Nucleus accumbens (tissue), 56 donors: ENCODE results near the gene RSKR.

ENCODE experiments used
- DNase-seq, 56 donors: peaks; one replicate each; lab custom pipeline; 2025; lab: John Stamatoyannopoulos, UW

The RSKR gene

GRCh38 chr17:28579526-28579925 lies 34.5 kb downstream of the RSKR start:
- no peak for DNase-seq

DNA sequence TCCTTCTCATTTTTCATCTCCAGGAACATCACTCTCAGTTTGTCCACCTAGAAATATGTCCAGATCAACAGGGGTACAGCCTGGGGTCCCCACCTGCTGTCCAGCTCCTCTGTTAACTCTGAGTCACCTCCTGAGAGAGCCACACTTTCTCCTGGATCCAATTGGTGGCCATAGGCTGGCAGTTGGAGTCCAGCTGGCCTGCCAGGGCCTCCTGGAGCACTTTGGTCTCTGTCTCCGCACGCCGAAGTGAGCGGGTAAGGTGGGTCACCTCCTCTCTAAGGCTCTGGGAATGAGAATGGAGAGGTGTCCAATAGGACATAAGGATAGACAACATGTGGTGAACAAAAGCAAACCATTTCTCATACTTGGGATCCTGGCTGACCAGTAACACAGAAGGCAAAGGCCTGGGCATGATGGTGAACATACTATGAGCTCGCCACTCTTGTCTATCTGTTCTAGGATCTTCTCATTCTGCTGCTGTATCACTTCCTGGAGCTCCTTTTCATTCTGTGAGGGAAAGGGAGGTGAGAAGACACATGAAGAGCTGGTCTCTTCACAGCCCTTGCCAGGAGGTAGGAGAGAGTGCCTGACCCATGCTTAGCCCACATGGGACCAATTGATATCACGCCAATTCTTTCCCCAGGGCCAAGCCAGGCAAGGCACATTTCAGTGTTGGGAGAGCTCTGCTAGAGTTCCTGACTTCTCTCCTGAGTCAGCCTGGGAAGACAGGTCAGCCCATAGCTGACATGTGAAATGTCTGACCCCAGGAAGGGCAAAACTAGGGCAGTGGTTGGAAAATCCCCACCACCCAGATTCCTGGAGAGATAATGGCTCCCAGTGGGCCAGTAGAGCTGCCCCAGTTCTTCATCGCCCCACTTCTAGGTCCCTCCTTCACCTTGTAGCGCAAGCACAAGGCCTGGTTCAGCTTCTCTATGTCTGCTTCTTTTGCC lies 35.5 kb downstream of the RSKR start:
- DNase-seq = no peak

DNA sequence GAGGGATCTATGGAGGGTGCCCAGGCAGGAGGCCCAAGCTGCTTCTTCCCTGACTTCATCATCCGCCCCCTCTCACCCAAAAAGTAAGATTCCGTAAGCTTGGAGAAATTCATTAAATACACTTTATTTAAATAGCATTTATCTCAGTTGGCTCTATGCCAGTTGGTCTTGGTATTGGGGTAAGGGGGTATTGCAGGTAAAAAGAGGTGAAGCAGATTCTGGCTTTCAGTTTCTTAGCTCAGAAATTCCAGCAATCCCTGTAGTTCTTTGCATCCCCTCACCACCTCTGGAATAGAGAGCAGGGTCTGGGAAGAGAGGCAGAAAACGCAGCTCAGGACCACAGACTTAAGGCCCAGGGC lies 36.5 kb downstream of the RSKR start:
- DNase-seq = no peak

- peak; percentile 54 to 98 (median 93) for DNase-seq
Measured at GRCh38 chr17:28576758-28577465, 37.1 kb downstream of the RSKR start, which contains the start of gene ALDOC. Gene ALDOC, minus strand, starts transcription at chr17:28576895. Its CDS starts 1,363 bp downstream, at chr17:28575532.

GRCh38 chr17:28576016-28576415 lies 38.0 kb downstream of the RSKR start:
- DNase-seq = peak in 5 of 56 donors; percentile 5 to 43 (median 7)

DNA sequence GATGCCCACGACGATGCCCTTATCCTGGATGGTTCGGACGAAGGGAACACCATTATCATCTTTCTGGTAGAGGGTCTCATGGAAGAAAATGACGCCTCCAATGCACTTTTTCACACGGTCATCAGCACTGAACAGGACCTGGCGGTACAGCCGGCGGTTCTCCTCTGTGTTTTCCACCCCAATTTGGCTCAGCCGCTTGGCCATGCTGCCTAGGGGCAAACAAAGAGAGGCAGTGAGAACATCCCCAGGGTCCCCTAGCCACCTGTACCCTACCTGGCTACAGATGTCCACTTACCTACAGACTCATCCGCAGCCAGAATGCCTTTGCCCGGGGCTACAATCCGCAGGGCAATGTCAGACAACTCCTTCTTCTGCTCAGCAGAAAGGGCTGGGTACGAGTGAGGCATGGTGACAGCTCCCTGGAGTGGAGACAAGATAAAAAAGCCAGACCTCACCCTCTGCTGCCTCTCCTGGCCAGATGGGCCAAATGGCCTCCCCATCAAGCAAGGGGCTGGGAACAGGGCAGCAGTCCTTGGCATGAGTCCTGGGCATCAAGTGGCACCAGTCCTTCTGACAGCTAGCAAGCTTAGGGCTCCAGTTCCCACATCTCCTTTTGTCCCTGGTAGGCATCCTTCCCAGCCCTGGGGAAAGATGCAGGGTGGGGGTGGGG lies 38.7 kb downstream of the RSKR start:
- DNase-seq = peak in 45 of 56 donors; percentile 11 to 77 (median 38)

DNA sequence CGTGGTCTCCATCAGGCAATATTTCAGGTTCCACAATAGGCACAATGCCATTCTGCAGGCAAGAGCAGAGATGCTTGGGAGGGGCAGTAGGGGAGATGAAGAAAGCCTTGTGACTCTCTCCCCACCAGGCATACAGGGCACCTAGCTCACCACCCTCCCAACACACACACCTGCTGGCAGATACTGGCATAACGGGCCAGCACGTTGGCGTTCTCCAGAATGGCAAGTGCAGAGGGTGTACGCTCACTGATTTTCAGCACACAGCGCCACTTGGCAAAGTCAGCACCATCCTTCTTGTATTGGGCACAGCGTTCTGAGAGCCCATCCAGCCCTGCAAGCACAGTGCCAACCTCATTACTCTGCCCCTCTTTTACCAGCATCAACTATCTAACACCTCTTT lies 39.5 kb downstream of the RSKR start:
- peak in 3 of 56 donors; percentile 2 to 22 (median 7) for DNase-seq

DNA sequence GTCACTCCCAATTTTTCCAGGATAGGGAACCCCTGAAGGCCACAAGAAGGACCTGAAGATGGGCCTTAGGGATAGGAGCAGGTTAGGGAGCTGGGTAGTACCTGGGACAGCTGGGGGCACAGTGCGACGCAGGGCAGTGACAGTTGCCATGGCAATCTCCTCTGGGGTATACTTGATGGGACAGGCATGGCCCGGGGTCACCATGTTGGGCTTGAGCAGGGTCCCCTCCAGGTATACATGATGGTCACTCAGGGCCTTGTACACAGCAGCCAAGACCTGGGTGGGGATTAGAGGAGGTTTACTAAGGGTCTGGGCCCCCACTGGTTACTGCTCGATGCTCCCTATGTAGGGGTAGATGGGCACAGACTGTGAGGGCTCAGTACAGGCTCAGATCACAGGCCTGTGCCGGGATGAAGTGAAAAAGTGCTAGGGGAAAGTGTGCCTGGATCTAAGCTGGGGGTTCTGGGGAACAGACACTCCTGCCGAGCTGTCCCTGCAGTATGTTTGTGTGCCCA lies 40.0 kb downstream of the RSKR start:
- DNase-seq = no peak

DNA sequence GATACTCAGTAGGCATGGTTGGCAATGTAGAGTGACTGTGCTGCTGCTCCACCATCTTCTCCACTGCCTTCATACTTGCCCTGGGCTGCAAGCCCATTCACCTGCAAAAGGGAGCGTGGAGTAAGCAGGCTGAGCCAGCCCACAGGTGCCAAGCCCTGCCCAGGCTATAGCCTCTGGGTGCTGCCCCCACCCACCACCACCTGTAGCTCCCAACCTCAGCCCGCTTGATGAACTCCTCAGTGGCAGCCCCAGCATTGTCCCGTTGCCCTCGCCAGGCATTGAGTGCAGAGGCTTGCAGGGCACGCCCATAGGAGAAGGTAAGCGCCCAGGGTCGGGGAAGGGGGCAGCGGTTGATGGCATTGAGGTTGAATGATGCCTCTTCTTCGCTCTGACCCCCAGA lies 40.5 kb downstream of the RSKR start:
- no peak for DNase-seq

DNA sequence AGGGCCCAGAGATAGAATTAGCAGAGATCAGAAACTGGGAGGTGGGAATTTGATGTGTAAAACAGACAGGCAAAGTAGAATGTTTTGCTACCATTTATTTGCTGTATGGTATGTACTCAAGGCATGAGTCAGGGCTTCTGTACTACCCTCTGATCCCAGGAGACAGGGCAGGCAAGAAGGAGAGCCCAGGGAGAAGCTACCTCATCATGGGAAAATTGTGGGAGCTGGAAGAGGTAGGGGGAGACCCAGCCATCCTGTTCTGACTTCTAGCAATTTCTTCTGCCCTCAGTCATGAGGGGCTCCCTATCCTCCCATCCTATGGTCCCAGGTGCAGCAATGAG lies 41.0 kb downstream of the RSKR start:
- DNase-seq = no peak

DNA sequence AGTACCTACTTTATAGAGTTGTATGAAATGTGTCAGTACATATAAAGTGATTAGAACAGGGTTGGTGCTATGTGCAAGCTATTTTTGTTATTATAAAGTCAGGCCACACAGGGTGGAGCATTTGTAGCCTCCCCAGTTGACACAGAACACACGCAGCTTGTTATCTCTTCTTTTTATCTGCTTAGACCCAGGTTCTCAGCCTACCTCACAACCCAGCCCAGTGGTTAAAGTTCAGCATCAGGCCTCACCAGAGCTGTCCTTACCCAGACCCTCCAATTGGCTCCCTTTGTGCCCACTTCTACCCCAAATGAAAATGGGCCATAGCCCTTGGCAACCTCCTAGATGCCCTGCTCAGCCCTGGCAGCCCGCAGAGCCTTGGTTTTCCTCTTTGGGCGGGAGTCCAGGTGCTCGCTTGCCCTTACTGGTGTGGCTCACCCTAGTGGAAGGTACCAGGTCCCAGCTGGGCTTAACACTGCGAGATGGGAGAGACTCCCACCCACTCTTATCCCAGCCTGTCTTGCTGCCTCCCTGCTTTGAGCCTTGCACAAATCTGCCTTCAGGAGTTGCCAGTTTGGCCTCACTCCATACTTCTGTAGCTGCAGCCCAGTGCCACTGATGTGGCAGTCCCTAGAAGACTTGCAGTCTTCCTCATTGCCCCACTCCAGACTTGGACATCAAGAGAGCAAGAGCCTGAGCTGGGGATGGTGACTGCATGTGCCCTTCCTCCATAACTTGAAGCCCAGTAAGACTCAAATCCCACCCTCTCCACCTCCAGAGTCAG lies 41.5 kb downstream of the RSKR start:
- peak in 9 of 56 donors; percentile 5 to 49 (median 12) for DNase-seq

DNA sequence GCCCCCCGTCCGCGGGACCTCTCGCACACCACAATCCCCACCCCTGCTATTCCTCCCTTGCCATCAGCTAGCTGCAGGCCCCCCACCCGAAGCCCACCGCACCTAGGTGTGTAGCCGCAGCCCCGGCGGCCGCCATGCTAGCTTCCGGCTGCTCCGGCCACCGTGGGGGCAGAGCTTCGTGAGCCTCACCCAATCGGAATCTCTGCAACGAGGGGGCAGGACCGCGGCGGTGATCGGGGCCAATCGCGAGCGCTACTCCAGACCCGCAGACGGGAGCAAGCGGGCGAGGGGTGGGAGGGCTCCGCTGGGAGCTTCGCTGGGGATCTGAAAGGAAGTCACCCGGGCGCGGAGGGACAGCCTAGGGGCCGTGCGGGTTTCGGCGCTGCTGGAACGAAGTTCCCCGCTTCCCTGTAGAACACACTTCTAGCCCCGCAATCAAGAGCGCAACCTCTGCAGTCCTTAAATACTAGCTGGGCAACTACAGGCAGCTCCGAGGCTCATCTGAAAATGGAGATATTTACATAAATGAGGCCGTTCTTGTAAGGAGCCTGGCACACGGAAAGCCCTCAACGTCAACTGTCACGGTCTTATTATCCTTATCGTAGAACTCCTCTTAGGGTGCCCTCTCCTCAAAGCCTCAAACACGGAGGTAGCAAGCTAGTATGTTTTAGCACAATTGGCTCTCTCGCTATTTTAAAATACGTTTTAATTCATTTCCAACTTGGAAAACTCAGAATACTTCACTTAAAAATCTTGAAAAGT lies 42.4 kb downstream of the RSKR start, which contains the start of gene PIGS:
Gene PIGS (minus strand): TSS at position 164 of the 762 bp plus-strand sequence. CDS start 28 bp downstream, at position 136.
- DNase-seq = peak; percentile 66 to 98 (median 93)

DNA sequence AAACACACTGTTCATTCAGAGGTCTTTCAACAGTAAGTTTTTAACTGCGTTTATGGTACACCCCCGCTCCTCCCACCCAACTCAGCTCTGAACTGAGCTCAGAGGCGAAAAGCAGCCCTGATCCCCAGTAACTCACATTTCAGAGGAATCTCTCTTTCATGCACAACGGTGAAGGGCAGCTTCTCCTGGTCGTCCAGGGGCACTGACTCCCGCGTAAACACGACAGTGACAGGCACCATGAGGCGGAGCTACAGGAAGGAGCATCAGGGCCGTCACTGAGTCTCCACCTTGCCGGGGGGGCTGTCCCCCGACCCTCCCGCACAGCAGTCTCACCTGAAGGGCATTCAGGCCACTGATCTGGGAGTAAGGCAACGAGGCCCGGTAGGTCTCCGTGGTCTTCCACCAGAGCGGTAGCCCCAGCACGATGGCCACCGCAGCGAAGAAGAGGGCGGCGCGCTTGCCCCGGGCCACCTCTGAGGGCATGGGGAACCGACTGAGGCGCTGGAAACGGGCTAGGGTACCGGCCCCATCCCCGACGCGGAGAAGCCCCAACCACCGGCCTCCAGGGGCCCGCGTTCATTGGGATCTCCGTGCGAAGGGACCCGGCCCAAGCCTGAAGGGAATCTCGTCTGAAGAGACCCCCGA lies 43.1 kb downstream of the RSKR start:
- peak in 23 of 56 donors; percentile 13 to 55 (median 33) for DNase-seq

- DNase-seq = no peak
Measured at GRCh38 chr17:28569446-28569845, 44.5 kb downstream of the RSKR start.

GRCh38 chr17:28567604-28568003 lies 46.4 kb downstream of the RSKR start:
- DNase-seq = no peak

- DNase-seq = no peak
Measured at GRCh38 chr17:28563475-28563874, 50.5 kb downstream of the RSKR start.
